CD4-positive, alpha-beta memory T cell (primary cell): ENCODE results near the gene SYK. TPM values are rescaled to one million over a fixed set of nuclear protein-coding genes. Genes with fewer than 3 reads are reported as not detected.

Source experiments
- CTCF ChIA-PET: fragments of 350-600 bp; sonication (Branson Sonifier 250); formaldehyde crosslinking; loops from one replicate; lab custom pipeline; 2021; ENCODE audit warnings: inconsistent platforms; ENCODE audit not compliant: partially characterized antibody; lab: Charles Lee
- POLR2A ChIA-PET: fragments of 350-600 bp; sonication (Branson Sonifier 250); formaldehyde crosslinking; loops from one replicate; lab custom pipeline; 2021; ENCODE audit not compliant: partially characterized antibody; lab: Charles Lee
- DNase-seq, 5 donors: peaks; one replicate each; pipeline versions ENCODE4 v3.0.0 to v3.0.0-alpha.2; 2020 to 2022; ENCODE audit warnings: mixed read lengths in 1 of 5
- H3K27ac ChIP-seq: one replicate; pipeline ENCODE4 v1.7.0; 2013; ENCODE audit warnings: low read depth, low read length
- H3K27me3 ChIP-seq: 2 replicates; pipeline ENCODE4 v1.7.0; 2013; ENCODE audit warnings: mild to moderate bottlenecking, low read length, moderate library complexity; ENCODE audit not compliant: insufficient read depth
- H3K36me3 ChIP-seq: 2 replicates; pipeline ENCODE4 v1.7.0; 2013; ENCODE audit warnings: mild to moderate bottlenecking, low read length, moderate library complexity; ENCODE audit not compliant: insufficient read depth
- H3K4me1 ChIP-seq: 2 replicates; pipeline ENCODE4 v1.7.0; 2013; ENCODE audit warnings: mild to moderate bottlenecking, low read length, moderate library complexity; ENCODE audit not compliant: insufficient read depth
- H3K4me3 ChIP-seq, 2 donors: one replicate each; pipeline ENCODE4 v1.7.0; 2013; ENCODE audit warnings: low read length in 2 of 2, mild to moderate bottlenecking in 1 of 2
- H3K9me3 ChIP-seq, 2 donors: one replicate each; pipeline ENCODE4 v1.7.0; 2013; ENCODE audit warnings: low read length in 2 of 2, control low read depth in 1 of 2; ENCODE audit not compliant: control insufficient read depth in 1 of 2
- H3K27ac Mint-ChIP-seq, 7 donors: one replicate each; pipeline ENCODE4 v1.8.0; 2020 to 2021; ENCODE audit warnings: mixed read lengths in 7 of 7, mild to moderate bottlenecking in 6 of 7, inconsistent platforms in 3 of 7, moderate library complexity in 3 of 7
- H3K27me3 Mint-ChIP-seq, 2 donors: one replicate each; pipeline ENCODE4 v1.8.0; 2020 to 2021; ENCODE audit warnings: mixed read lengths in 2 of 2
- H3K36me3 Mint-ChIP-seq, 2 donors: one replicate each; pipeline ENCODE4 v1.8.0; 2020 to 2021; ENCODE audit warnings: mixed read lengths in 2 of 2, inconsistent platforms in 1 of 2, mild to moderate bottlenecking in 1 of 2
- H3K4me1 Mint-ChIP-seq, 4 donors: one replicate each; pipeline ENCODE4 v1.8.0; 2020 to 2021; ENCODE audit warnings: mixed read lengths in 4 of 4, mild to moderate bottlenecking in 1 of 4
- H3K4me3 Mint-ChIP-seq, 8 donors: one replicate each; pipeline ENCODE4 v1.8.0; 2020 to 2021; ENCODE audit warnings: mixed read lengths in 8 of 8, mild to moderate bottlenecking in 7 of 8, moderate library complexity in 6 of 8, inconsistent platforms in 3 of 8
- H3K9me3 Mint-ChIP-seq, 8 donors: one replicate each; pipeline ENCODE4 v1.8.0; 2020 to 2021; ENCODE audit warnings: mixed read lengths in 8 of 8, mild to moderate bottlenecking in 5 of 8, inconsistent platforms in 3 of 8, moderate library complexity in 1 of 8
- intact Hi-C: fragments of 100-400 bp; cut with micrococcal nuclease; formaldehyde crosslinking; loops from one replicate; pipeline ENCODE4 v1.15.1; 2023
- polyA plus RNA-seq, 2 donors: library from polyadenylated mRNA; unstranded; fragments of 300-500 nt; fragmentation: Illumina TruSeq; gene quantifications; one replicate each; pipeline ENCODE4 v1.2.3, GENCODE V29; 2021
- total RNA-seq, 2 experiments: library from RNA; stranded (reverse); gene quantifications; one replicate each; pipeline ENCODE4 v1.2.3, GENCODE V29; 2021

Gene SYK
- total and polyA plus RNA-seq, 4 experiments from 2014 or later, result 0.08 to 1.9 (median 0.78) TPM

DNA sequence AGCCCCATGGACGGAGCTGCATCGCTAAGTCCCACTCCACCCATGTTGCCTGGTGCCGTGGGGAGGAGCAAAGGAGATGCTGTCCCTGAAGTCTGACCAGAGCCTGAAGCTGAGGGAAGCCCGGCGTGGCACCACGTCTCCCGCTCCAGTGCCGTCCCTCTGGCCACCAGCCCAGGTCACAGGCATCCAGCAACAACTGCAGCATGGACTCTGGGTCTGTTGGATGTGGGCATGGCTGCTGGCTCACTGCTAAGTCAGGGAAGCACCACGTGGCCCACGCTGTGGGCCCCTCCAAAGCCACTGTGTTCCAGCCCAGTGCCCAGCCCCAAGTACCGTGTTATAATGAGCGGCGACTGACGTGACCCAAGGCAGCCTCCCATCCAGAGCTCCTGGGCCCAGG, 112.6 kb downstream of the SYK start:
- Histone ChIP-seq H3K36me3 (no peaks in the 10 kb centered on the region), H3K4me3 (no peak overlapping the region), H3K27ac (no peak overlapping the region), H3K27me3 (no peaks in the 10 kb centered on the region), H3K9me3 (no peaks in the 10 kb centered on the region), H3K4me1 (no peaks in the 10 kb centered on the region)
- intact Hi-C loops, result loop anchor here (10.0 kb wide), 1 partner anchor 1221 kb away; no protein-coding TSS in a partner anchor
- no peak for DNase-seq
- no peaks in the 10 kb centered on the region for H3K9me3 Mint-ChIP-seq
- H3K4me3 Mint-ChIP-seq, result no peak overlapping the region
- H3K4me1 Mint-ChIP-seq, result no peaks in the 10 kb centered on the region
- POLR2A ChIA-PET, result no interaction called here
- no peak overlapping the region for H3K27ac Mint-ChIP-seq
- H3K36me3 Mint-ChIP-seq, result no peaks in the 10 kb centered on the region
- CTCF ChIA-PET, result interaction anchor here (0.7 to 7.6 kb wide), 22 partner anchors 8 to 825 kb away, joined by 3 to 155 read pairs (median 4); partner anchors contain the start of gene NFIL3
- H3K27me3 Mint-ChIP-seq, result no peaks in the 10 kb centered on the region

DNA sequence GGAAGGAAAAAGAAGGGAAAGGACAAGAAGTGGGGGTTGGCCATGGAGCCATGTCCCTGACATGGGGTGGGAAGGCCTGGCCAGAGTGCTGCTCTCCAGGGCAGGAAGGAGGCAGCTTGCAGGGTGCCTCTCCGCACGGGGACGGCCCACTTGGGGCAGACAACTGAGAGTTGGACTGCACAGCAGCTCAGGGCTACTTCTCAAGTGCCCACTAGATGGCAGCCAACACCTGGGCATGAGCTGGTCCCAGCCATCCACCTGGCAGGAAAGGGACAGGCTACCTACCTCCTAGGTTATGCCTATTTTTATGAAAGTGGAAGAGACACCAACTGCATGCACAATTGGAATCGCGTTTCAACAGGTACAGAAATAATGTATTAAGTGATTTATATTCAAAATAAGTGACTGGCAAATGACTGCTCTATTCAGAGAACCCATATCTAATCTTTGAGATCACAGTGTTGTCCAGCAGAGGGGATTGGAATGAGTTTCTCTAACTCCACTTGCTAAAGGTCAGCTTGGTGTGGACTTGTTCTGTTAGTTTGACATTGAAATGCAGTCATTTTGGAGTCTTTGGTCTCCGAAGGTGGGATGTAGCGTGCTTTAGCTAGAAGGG, 113.4 kb downstream of the SYK start:
- no peaks in the 10 kb centered on the region for H3K9me3 Mint-ChIP-seq
- ChIA-PET CTCF (interaction anchor here (0.6 to 7.6 kb wide), 33 partner anchors 9 to 856 kb away, joined by 3 to 155 read pairs (median 4); partner anchors contain the start of gene NFIL3), POLR2A (interaction anchor here (0.7 kb wide), 1 partner anchor 510 kb away, joined by 3 read pairs; no protein-coding TSS in a partner anchor)
- no peaks in the 10 kb centered on the region for H3K27me3 Mint-ChIP-seq
- Histone ChIP-seq H3K4me3 (no peak overlapping the region), H3K36me3 (no peaks in the 10 kb centered on the region), H3K9me3 (no peaks in the 10 kb centered on the region), H3K4me1 (no peaks in the 10 kb centered on the region), H3K27ac (no peak overlapping the region), H3K27me3 (no peaks in the 10 kb centered on the region)
- DNase-seq, result peak; percentile 59 to 66 (median 61)
- H3K27ac Mint-ChIP-seq, result no peak overlapping the region
- H3K36me3 Mint-ChIP-seq, result no peaks in the 10 kb centered on the region
- no peak overlapping the region for H3K4me3 Mint-ChIP-seq
- intact Hi-C loops, result loop anchor here (1.0 to 10.0 kb wide), 4 partner anchors 122 to 1220 kb away; no protein-coding TSS in a partner anchor
- H3K4me1 Mint-ChIP-seq, result no peaks in the 10 kb centered on the region

DNA sequence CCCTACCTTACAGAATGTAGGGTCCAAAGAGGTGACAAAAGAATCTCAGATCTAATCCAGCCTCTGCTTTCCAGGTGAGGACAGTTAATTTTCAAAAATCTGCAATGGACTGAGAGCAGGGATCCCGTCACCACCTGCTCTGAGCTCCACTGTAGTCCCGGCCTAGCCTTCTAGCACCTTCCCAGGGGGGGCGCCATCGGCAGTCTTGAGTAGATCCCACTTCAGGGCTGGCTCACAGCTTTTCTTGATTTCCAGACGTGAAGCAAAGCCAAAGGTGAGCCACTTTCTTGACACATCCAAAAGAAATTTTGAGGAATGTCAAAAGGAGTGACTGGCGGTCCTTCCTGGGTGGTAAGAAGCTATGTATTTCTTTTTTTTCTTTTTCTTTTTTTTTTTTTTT, 114.1 kb downstream of the SYK start:
- Histone ChIP-seq H3K4me3 (no peak overlapping the region), H3K36me3 (no peaks in the 10 kb centered on the region), H3K4me1 (no peaks in the 10 kb centered on the region), H3K27ac (no peak overlapping the region), H3K27me3 (no peaks in the 10 kb centered on the region), H3K9me3 (no peaks in the 10 kb centered on the region)
- ChIA-PET POLR2A (no interaction called here), CTCF (interaction anchor here (0.7 to 7.6 kb wide), 24 partner anchors 10 to 866 kb away, joined by 3 to 155 read pairs (median 4); partner anchors contain the start of gene NFIL3)
- no peak overlapping the region for H3K27ac Mint-ChIP-seq
- no peaks in the 10 kb centered on the region for H3K36me3 Mint-ChIP-seq
- intact Hi-C loops, result loop anchor here (1.0 to 10.0 kb wide), 4 partner anchors 122 to 1219 kb away; no protein-coding TSS in a partner anchor
- H3K4me3 Mint-ChIP-seq, result no peak overlapping the region
- no peak for DNase-seq
- no peaks in the 10 kb centered on the region for H3K27me3 Mint-ChIP-seq
- no peaks in the 10 kb centered on the region for H3K4me1 Mint-ChIP-seq
- H3K9me3 Mint-ChIP-seq, result no peaks in the 10 kb centered on the region

DNA sequence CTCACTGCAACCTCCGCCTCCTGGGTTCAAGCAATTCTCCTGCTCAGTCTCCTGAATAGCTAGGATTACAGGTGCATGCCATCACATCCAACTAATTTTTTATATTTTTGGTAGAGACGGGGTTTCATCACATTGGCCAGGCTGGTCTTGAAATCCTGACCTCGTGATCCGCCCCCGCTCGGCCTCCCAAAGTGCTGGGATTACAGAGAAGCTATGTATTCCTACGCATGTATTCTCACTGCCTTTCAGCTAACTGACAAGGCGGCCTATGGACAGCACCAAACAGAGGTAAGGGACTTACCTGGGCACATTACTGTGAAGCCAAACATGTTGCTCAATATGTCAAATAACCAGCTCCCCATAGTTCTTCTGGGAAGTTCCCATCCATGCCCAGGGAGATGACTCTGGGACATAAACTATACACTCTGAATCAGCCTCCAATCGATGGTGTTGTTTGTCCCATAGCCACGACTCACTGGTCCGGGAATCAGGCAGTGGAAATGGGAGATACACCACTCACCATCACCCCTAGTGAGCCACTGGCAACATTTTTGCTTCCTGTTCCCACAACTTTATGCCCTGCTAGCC, 114.6 kb downstream of the SYK start:
- H3K9me3 Mint-ChIP-seq, result no peaks in the 10 kb centered on the region
- intact Hi-C loops, result loop anchor here (5.0 to 10.0 kb wide), 2 partner anchors 121 to 1219 kb away; no protein-coding TSS in a partner anchor
- CTCF ChIA-PET, result interaction anchor here (0.8 to 7.6 kb wide), 14 partner anchors 8 to 866 kb away, joined by 3 to 155 read pairs (median 6); partner anchors contain the start of gene NFIL3
- H3K4me3 ChIP-seq, result no peak overlapping the region
- no peak overlapping the region for H3K4me3 Mint-ChIP-seq
- POLR2A ChIA-PET, result no interaction called here
- H3K36me3 Mint-ChIP-seq, result no peaks in the 10 kb centered on the region
- H3K9me3 ChIP-seq, result no peaks in the 10 kb centered on the region
- no peak overlapping the region for H3K27ac ChIP-seq
- no peaks in the 10 kb centered on the region for H3K27me3 ChIP-seq
- H3K27me3 Mint-ChIP-seq, result no peaks in the 10 kb centered on the region
- H3K27ac Mint-ChIP-seq, result no peak overlapping the region
- H3K4me1 Mint-ChIP-seq, result no peaks in the 10 kb centered on the region
- no peaks in the 10 kb centered on the region for H3K4me1 ChIP-seq
- no peaks in the 10 kb centered on the region for H3K36me3 ChIP-seq
- no peak for DNase-seq

DNA sequence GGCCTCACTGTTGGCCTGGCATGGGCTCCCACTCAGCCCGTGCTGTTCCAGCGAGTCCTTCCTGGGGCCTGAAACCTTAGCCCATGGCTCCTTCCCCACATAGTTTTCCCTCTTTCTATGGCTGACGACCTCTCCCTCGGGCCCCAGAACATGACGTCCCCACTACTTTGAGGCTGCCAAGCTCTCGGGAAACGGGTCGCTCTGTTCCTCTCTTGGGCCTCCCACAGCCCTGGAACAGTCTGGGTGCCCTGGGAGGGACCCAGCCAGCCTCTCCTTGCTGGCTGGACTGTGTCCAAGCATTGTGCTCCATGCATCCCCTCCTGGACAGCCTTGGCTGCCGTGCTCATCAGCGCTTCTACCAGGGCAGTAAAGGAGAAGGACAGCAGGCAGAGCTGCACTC, 118.3 kb downstream of the SYK start:
- no peaks in the 10 kb centered on the region for H3K36me3 Mint-ChIP-seq
- no peak overlapping the region for H3K4me3 Mint-ChIP-seq
- Histone ChIP-seq H3K4me1 (no peaks in the 10 kb centered on the region), H3K9me3 (no peaks in the 10 kb centered on the region), H3K36me3 (no peaks in the 10 kb centered on the region), H3K27ac (no peak overlapping the region), H3K4me3 (no peak overlapping the region), H3K27me3 (no peaks in the 10 kb centered on the region)
- no peak for DNase-seq
- H3K4me1 Mint-ChIP-seq, result no peaks in the 10 kb centered on the region
- intact Hi-C loops, result loop anchor here (5.0 to 10.0 kb wide), 2 partner anchors 117 to 1215 kb away; no protein-coding TSS in a partner anchor
- ChIA-PET CTCF (interaction anchor here (1.5 to 7.6 kb wide), 2 partner anchors 18 to 507 kb away, joined by 3 to 155 read pairs; partner anchors contain the start of gene NFIL3), POLR2A (no interaction called here)
- H3K27ac Mint-ChIP-seq, result no peak overlapping the region
- no peaks in the 10 kb centered on the region for H3K9me3 Mint-ChIP-seq
- peaks cover 2% of the 10 kb centered on the region in 2 donors for H3K27me3 Mint-ChIP-seq

DNA sequence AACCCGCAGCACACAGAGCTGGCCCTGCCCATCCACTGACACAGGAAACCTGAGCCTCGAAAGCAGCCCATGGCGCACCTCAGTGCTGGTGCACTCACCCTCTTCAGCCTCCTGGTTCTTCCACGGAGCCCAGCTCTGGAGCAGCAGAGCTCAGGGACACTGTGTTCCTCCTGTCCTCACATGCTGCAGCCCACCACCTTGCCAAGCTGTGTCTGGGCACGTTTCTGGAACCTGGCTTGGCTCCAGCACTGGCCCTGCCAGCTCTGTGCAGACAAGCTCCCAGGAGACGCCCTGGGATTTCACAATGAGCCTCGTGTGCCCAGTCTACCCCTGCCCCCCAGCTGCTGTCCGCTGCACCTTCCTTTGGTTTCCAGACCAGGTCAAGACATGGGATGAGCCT, 119.5 kb downstream of the SYK start:
- no peaks in the 10 kb centered on the region for H3K36me3 Mint-ChIP-seq
- Histone ChIP-seq H3K9me3 (no peaks in the 10 kb centered on the region), H3K4me3 (no peak overlapping the region), H3K27ac (no peak overlapping the region), H3K27me3 (no peaks in the 10 kb centered on the region), H3K4me1 (no peaks in the 10 kb centered on the region), H3K36me3 (no peaks in the 10 kb centered on the region)
- peaks cover 2% of the 10 kb centered on the region in 2 donors for H3K27me3 Mint-ChIP-seq
- H3K4me3 Mint-ChIP-seq, result no peak overlapping the region
- intact Hi-C loops, result no loop called here
- DNase-seq, result no peak
- ChIA-PET POLR2A (no interaction called here), CTCF (no interaction called here)
- no peak overlapping the region for H3K27ac Mint-ChIP-seq
- no peaks in the 10 kb centered on the region for H3K4me1 Mint-ChIP-seq
- H3K9me3 Mint-ChIP-seq, result no peaks in the 10 kb centered on the region

DNA sequence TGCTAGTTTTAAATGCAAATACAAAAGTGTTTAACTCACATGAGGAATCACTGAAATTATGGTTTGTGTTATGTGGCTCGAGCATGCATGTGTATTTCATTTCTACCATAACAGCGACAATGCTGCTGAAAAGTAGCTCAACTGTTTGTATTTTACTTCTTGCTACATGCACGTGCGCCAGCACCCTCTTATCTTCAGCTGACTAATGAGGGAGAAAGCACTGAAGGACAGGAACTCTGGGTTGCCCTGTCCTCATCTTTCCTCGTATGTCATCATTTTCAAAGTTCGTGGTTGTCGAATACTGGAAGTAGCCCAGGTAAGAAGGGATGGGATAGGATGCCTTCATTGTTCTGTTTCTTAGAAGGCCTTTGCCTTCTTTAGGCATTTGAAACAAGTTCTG, 120.3 kb downstream of the SYK start:
- Histone ChIP-seq H3K36me3 (no peaks in the 10 kb centered on the region), H3K27ac (no peak overlapping the region), H3K4me1 (no peaks in the 10 kb centered on the region), H3K4me3 (no peak overlapping the region), H3K9me3 (no peaks in the 10 kb centered on the region), H3K27me3 (no peaks in the 10 kb centered on the region)
- Mint-ChIP-seq H3K27me3 (peaks cover 2 to 5% of the 10 kb centered on the region in 2 donors), H3K4me1 (no peaks in the 10 kb centered on the region), H3K9me3 (no peaks in the 10 kb centered on the region), H3K36me3 (no peaks in the 10 kb centered on the region), H3K27ac (no peak overlapping the region), H3K4me3 (no peak overlapping the region)
- CTCF ChIA-PET, result interaction anchor here (0.9 kb wide), 1 partner anchor 9 kb away, joined by 3 read pairs; no protein-coding TSS in a partner anchor
- intact Hi-C loops, result no loop called here
- POLR2A ChIA-PET, result no interaction called here
- no peak for DNase-seq
